Activated naive CD4-positive, alpha-beta T cell treated with anti-CD3 and anti-CD28 coated beads for 36 hours (primary cell): ENCODE results near the gene CXCL17. TPM values are rescaled to one million over a fixed set of nuclear protein-coding genes. Genes with fewer than 3 reads are reported as not detected.
"Not testable (repeated sequence)": the region's sequence is repeated elsewhere in the genome, so short reads cannot be mapped to it uniquely, and the experiment has no call there.

Experiments used
- CTCF ChIA-PET: fragments of 350-600 bp; sonication (Branson Sonifier 250); formaldehyde crosslinking; loops from one replicate; lab custom pipeline; 2021; ENCODE audit warnings: antibody characterized with exemption; lab: Charles Lee
- DNase-seq: peaks from one replicate; pipeline ENCODE4 v3.0.0-alpha.2; 2020
- H3K27ac Mint-ChIP-seq: one replicate; pipeline ENCODE4 v1.8.0; 2021; ENCODE audit warnings: mild to moderate bottlenecking, mixed read lengths
- H3K27me3 Mint-ChIP-seq: one replicate; pipeline ENCODE4 v1.8.0; 2021; ENCODE audit warnings: low read depth, mixed read lengths
- H3K36me3 Mint-ChIP-seq: one replicate; pipeline ENCODE4 v1.8.0; 2021; ENCODE audit warnings: low read depth, mixed read lengths
- H3K4me1 Mint-ChIP-seq: one replicate; pipeline ENCODE4 v1.8.0; 2021; ENCODE audit warnings: low read depth, mixed read lengths
- H3K4me3 Mint-ChIP-seq: one replicate; pipeline ENCODE4 v1.8.0; 2021; ENCODE audit warnings: mild to moderate bottlenecking, moderate library complexity, mixed read lengths
- H3K9me3 Mint-ChIP-seq: one replicate; pipeline ENCODE4 v1.8.0; 2021; ENCODE audit warnings: mixed read lengths
- intact Hi-C: fragments of 100-400 bp; cut with micrococcal nuclease; formaldehyde crosslinking; loops from one replicate; pipeline ENCODE4 v1.15.1; 2023
- total RNA-seq, 2 experiments: library from RNA; stranded (reverse); gene quantifications; one replicate each; pipeline ENCODE4 v1.2.3, GENCODE V29; 2021

CXCL17 gene
- total RNA-seq, 2 experiments from 2014 or later, result not detected

DNA sequence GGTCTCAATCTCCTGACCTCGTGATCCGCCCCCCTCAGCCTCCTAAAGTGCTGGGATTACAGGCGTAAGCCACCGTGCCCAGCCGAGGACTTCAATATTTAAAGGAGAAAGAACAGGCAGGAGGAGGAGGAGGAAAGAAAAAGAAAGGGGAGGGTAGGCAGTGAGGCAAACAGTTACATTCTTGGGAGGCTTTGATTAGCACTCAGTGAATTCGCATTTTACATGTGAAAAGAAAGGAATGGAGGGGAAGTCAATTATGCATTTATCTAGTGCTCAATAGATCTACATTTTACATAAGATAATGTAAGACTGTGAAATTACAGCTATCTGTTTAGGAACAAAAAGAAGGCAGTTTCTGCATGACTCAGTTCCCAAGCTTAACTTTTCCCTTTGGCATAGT is 30.9 kb upstream of the CXCL17 start:
- H3K4me3 Mint-ChIP-seq, result no peak overlapping the region
- no peaks in the 10 kb centered on the region for H3K36me3 Mint-ChIP-seq
- H3K27me3 Mint-ChIP-seq, result no peaks in the 10 kb centered on the region
- no peak for DNase-seq
- no peak overlapping the region for H3K27ac Mint-ChIP-seq
- CTCF ChIA-PET, result interaction anchor here (1.0 to 1.4 kb wide), 2 partner anchors 33 to 55 kb away, joined by 3 read pairs; partner anchors contain the start of gene CEACAM1
- intact Hi-C loops, result no loop called here
- peaks cover 2% of the 10 kb centered on the region for H3K4me1 Mint-ChIP-seq
- no peaks in the 10 kb centered on the region for H3K9me3 Mint-ChIP-seq

DNA sequence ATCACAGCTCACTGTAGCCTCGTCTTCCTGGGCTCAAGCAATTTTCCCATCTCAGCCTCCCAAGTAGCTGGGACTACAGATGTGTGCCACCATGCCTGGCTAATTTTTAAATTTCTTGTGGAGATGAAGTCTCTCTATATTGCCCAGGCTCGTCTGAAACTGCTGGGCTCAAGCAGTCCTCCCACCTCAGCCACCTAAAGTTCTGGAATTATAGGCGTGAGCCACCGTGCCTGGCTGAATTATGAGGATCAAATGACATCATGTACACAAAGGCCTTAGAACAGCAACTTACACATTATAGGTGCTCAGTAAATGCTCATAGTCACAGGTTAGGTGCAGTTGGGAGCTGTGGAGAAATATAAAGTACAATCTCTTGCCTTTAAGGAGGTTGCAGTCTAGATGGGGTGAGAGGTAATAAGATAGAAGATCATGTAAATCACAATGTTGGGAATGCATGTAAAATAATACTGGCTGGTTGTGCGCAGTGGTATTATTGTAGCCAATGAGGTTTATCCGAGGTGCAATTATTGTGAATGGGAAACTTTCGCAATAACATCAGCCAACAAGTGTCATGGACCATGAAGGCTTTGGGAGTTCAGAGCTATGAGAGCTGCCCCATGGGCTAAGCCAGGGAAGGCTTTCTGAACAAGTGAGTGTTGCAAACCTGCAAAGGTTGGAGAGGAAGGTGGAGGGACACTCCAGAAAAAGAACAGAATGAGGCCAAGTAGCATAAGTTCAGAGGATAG is 29.8 kb upstream of the CXCL17 start:
- peaks cover 2% of the 10 kb centered on the region for H3K4me1 Mint-ChIP-seq
- DNase-seq, result no peak
- no peaks in the 10 kb centered on the region for H3K36me3 Mint-ChIP-seq
- intact Hi-C loops, result no loop called here
- no peak overlapping the region for H3K27ac Mint-ChIP-seq
- H3K4me3 Mint-ChIP-seq, result no peak overlapping the region
- H3K9me3 Mint-ChIP-seq, result no peaks in the 10 kb centered on the region
- no peaks in the 10 kb centered on the region for H3K27me3 Mint-ChIP-seq
- CTCF ChIA-PET, result interaction anchor here (0.6 to 1.4 kb wide), 3 partner anchors 32 to 1257 kb away, joined by 3 read pairs; partner anchors contain the start of gene CEACAM1

DNA sequence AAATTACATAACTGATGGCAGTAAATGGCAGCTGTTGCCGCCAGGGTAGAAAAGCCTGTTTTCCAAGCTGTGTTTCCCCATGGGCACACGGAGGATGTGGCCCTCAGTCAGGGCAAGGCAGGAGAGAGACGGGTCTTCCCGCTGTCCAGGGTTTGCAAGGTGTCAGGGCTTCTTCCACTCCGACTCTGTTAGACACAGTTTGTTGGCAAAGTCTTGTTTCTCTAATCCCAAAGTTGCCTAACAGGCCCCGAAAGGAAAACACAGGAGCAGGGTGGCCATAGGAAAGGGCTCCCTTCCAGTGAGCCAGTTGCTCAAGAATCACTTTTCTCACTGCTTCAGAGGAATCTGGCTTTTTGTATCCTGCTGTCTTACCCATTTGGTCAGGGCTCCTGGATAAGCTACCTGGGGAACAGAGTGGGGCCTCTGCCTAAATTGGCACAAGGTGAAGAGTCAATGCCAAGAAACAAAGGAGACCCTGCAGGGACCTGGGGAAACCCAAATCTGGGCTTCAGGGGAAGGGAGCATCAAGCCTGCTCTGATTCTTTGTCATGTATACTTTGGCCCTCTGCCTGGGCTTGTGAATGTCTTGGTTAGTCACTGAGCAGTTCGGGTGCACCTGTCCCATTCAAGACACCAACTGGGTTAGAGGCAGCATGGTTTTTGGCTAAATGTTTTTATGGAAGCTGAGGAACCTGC is 29.0 kb upstream of the CXCL17 start:
- Mint-ChIP-seq H3K4me3 (no peak overlapping the region), H3K4me1 (peaks cover 9% of the 10 kb centered on the region), H3K27me3 (no peaks in the 10 kb centered on the region), H3K9me3 (no peaks in the 10 kb centered on the region), H3K36me3 (no peaks in the 10 kb centered on the region), H3K27ac (no peak overlapping the region)
- CTCF ChIA-PET, result interaction anchor here (0.6 to 2.5 kb wide), 3 partner anchors 21 to 1256 kb away, joined by 3 to 15 read pairs (median 3); no protein-coding TSS in a partner anchor
- DNase-seq, result no peak
- intact Hi-C loops, result no loop called here

DNA sequence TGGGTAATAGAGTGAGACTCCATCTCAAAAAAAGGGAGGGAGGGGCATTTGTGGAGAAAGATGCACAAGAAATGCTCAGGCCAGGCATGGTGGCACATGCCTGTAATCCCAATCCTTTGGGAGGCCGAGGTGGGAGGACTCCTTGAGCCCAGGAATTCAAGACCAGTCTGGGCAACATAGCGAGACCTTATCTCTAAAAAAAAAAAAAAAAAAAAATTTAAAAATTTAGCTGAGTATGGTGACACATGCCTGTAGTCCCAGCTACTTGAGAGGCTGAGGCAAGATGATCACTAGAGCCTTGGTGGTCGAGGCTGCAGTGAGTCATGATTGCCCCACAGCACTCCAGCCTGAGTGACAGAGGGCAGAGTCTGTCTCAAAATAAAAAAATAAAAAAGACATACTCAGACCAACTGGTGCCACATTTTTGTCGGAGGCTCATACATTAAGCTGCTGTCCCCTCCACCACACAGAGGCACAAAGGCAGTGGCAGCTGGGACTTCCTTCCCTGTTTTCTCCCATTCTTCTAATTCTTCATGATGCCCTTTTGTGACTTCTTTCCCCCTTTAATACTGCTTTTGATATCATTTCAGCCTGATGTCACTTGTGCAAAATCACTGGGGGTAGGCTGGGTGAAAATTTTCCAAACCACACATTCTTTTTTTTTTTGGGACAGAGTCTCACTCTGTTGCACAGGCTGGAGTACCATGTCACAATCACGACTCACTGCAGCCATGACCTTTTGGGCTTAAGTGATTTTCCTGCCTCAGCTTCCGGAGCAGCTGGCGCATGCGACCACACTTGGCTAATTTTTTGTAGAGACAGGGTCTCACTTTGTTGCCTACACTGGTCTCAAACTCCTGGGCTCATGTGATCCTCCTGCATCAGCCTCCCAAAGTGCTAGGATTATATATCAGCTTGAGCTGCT is 26.8 kb upstream of the CXCL17 start:
- H3K4me3 Mint-ChIP-seq, result no peak overlapping the region
- CTCF ChIA-PET, result interaction anchor here (0.6 to 2.5 kb wide), 6 partner anchors 9 to 58 kb away, joined by 3 to 15 read pairs (median 4); partner anchors contain the start of gene CEACAM1
- intact Hi-C loops, result no loop called here
- H3K4me1 Mint-ChIP-seq, result peaks cover 14% of the 10 kb centered on the region
- H3K9me3 Mint-ChIP-seq, result no peaks in the 10 kb centered on the region
- no peaks in the 10 kb centered on the region for H3K36me3 Mint-ChIP-seq
- H3K27me3 Mint-ChIP-seq, result no peaks in the 10 kb centered on the region
- no peak overlapping the region for H3K27ac Mint-ChIP-seq
- no peak for DNase-seq

DNA sequence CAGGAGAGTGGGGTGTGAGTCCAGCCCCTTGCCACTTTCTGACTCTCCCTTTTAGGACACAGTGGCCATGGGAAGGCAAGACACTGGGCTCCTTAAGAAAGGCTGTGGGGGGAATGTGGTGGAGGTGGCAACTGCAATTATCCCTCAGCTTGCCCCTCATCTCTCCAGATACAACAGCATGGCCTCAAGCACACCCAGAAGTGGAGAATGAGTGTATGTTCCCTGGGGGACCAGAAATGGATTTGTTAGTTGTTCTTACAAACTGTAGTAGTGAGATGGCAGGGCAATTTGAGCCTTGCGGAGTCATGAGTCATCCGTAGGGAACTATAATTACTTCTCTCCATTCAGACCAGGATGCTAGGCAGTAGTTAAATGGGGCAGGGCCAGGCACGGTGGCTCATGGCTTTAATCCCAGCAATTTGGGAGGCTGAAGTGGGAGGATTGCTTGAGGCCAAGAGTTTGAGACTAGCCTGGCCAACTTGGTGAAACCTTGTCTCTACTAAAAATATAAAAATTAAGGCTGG is 25.6 kb upstream of the CXCL17 start:
- Mint-ChIP-seq H3K27me3 (no peaks in the 10 kb centered on the region), H3K4me3 (no peak overlapping the region), H3K27ac (no peak overlapping the region), H3K9me3 (no peaks in the 10 kb centered on the region), H3K4me1 (peaks cover 14% of the 10 kb centered on the region), H3K36me3 (no peaks in the 10 kb centered on the region)
- intact Hi-C loops, result no loop called here
- CTCF ChIA-PET, result interaction anchor here (0.9 to 1.2 kb wide), 2 partner anchors 18 to 60 kb away, joined by 3 to 5 read pairs; partner anchors contain the start of gene CEACAM1
- no peak for DNase-seq

DNA sequence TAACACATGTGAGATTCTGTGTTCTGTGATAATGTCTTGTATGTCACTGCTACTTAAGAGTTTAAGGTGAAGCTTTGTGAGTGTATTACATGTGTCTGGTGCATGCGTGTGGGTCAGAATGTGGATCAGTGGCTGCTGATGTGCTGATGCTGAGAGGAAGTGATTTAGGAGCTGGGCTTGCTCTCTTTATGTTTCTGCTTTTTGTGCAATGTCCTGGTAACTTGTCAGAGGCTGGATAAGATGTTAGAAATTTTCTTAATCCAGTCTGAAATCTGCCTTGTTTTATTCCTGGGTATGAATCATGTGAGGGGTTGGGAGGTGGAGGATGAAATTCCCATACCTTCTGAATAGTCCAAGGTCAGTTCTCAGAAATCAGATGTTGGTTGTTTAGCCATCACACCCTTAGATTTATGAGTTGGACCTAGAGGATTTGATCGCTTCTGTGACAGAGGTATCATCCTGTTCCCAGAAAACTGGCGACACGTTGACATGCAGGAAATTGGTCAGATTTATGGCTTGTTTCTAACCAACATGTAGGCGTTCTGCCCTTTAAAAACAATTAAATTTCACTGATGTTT is 24.5 kb upstream of the CXCL17 start:
- Mint-ChIP-seq H3K27me3 (no peaks in the 10 kb centered on the region), H3K36me3 (no peaks in the 10 kb centered on the region), H3K4me3 (no peak overlapping the region), H3K9me3 (no peaks in the 10 kb centered on the region), H3K27ac (no peak overlapping the region), H3K4me1 (peaks cover 14% of the 10 kb centered on the region)
- CTCF ChIA-PET, result interaction anchor here (2.1 kb wide), 1 partner anchor 16 kb away, joined by 11 read pairs; no protein-coding TSS in a partner anchor
- intact Hi-C loops, result no loop called here
- DNase-seq, result no peak

DNA sequence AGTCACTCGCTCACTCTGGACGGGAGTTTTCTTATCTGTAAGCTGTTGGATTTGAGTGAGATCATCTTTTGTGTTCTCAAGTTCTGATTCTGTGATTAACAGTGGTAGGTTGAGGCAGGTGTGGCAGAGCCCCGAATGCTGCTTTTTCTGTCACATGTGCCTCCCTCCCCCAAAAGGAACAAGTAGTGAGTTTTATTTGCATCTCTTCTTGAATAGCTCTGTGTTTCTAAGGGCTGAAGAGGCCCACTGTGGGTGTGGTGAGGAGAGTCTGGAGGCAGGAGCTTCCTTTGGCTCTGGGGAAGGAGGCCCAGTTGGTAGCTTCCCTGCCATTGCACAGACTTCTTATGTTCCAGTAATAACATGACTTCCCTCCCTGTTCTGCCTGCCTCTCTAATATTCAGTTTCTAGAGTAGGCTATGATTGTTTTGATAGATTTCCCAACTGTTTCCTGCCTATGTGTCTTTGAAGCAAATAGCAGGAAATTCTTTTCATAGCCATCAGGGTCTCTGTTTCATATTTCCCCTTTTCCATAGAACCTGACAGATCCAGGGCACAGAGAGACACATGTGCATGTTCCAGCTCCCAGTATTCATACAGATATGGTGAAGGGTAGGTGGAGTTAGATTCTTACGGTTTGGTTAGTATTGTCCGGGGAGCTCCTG is 23.9 kb upstream of the CXCL17 start:
- H3K27me3 Mint-ChIP-seq, result no peaks in the 10 kb centered on the region
- no peak overlapping the region for H3K4me3 Mint-ChIP-seq
- H3K27ac Mint-ChIP-seq, result no peak overlapping the region
- CTCF ChIA-PET, result interaction anchor here (0.7 to 2.1 kb wide), 3 partner anchors 16 to 64 kb away, joined by 3 to 11 read pairs (median 5); no protein-coding TSS in a partner anchor
- no peak for DNase-seq
- peaks cover 14% of the 10 kb centered on the region for H3K4me1 Mint-ChIP-seq
- intact Hi-C loops, result no loop called here
- no peaks in the 10 kb centered on the region for H3K36me3 Mint-ChIP-seq
- no peaks in the 10 kb centered on the region for H3K9me3 Mint-ChIP-seq

DNA sequence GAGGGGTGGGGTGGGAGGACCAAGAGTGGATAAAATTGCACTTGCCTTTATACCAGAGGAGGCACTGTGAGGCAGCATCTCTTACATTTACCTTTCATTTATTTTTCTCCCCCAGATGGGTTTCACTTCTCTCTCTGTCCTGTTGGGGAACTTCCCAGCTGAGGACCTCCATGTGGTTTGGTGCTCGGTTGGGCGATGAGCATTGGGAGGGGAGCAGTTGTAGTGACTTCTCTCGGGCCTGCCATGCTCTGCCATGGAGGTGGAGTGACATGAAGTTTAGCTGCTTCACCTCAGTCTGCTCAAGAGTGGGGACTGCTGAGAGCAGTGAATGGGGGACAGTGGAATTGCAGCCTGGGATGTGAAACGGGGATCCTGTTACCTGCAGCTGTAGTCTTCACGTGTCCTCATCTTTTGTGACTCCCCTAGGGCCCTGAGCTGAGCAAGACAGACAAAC is 23.1 kb upstream of the CXCL17 start:
- no peaks in the 10 kb centered on the region for H3K9me3 Mint-ChIP-seq
- no peak overlapping the region for H3K4me3 Mint-ChIP-seq
- DNase-seq, result no peak
- CTCF ChIA-PET, result interaction anchor here (0.8 to 2.1 kb wide), 2 partner anchors 15 to 25 kb away, joined by 3 to 11 read pairs; no protein-coding TSS in a partner anchor
- intact Hi-C loops, result no loop called here
- no peak overlapping the region for H3K27ac Mint-ChIP-seq
- H3K36me3 Mint-ChIP-seq, result no peaks in the 10 kb centered on the region
- H3K4me1 Mint-ChIP-seq, result peaks cover 14% of the 10 kb centered on the region
- H3K27me3 Mint-ChIP-seq, result no peaks in the 10 kb centered on the region

DNA sequence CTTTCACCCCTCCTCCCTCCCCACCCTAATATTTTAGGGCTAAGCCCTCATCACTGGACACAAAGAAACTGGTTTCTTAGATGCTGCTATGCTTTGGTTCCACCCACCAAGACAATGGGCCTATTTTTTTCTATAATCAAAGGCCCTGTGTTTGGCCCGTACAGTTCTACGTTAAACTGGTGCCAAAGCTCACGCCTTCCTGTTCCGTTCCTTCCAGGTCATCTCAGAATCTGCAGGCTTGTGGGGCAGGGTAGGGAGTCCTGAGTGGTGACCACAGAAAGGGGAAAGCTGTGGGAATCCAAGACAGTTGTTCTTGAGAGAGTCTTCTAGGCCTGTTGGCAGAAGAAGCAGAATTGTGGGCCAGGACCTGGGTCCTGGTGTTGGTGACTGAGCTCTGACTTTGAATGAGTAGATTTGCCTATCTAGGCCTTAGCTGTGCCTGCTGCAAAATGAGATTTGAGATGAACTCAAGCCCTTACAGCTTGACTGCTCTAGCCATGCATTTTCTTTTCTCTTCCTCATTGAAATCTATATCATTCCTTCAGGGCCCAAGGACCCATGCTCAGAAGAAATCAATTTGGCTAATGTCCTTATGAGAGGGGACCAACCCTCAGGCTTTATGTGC is 19.1 kb upstream of the CXCL17 start:
- CTCF ChIA-PET, result interaction anchor here (1.1 to 2.6 kb wide), 3 partner anchors 21 to 222 kb away, joined by 3 to 10 read pairs (median 5); partner anchors contain the start of gene CEACAM1
- Mint-ChIP-seq H3K36me3 (no peaks in the 10 kb centered on the region), H3K9me3 (no peaks in the 10 kb centered on the region), H3K27ac (no peak overlapping the region), H3K4me3 (no peak overlapping the region), H3K27me3 (no peaks in the 10 kb centered on the region), H3K4me1 (peaks cover 7% of the 10 kb centered on the region)
- no peak for DNase-seq
- intact Hi-C loops, result no loop called here

DNA sequence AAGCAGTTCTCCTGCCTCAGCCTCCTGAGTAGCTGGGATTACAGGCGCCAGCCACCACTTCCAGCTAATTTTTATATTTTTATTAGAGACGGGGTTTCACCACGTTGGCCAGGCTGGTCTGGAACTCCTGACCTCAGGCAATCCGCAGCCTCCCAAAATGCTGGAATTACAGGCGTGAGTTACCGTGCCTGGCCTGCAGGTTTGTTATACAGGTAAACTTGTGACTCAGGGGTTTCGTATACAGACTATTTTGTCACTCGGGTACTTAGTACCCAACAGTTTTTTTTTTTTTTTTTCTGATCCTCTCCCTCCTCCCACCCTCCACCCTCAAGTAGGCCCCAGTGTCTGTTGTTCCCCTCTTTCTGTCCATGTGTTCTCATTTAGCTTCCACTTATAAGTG is 18.5 kb upstream of the CXCL17 start:
- H3K9me3 Mint-ChIP-seq, H3K36me3 Mint-ChIP-seq, DNase-seq, H3K27me3 Mint-ChIP-seq, H3K4me1 Mint-ChIP-seq, H3K4me3 Mint-ChIP-seq, H3K27ac Mint-ChIP-seq, intact Hi-C loops: not testable (repeated sequence)
- CTCF ChIA-PET, result interaction anchor here (0.6 to 1.1 kb wide), 2 partner anchors 11 to 222 kb away, joined by 3 to 4 read pairs; no protein-coding TSS in a partner anchor
